GM21529 (cell line): ENCODE measurements around the gene TRIML1.
"Not testable (repeated sequence)": the region's sequence is repeated elsewhere in the genome, so short reads cannot be mapped to it uniquely, and the experiment has no call there.

Source experiments
- ATAC-seq: cut with Tn5 transposase; IDR thresholded peaks from one replicate; pipeline ENCODE4 v1.9.1; 2021; ENCODE audit not compliant: unreplicated experiment

The TRIML1 gene

GRCh38 chr4:188147776-188148175 is 8.5 kb downstream of the TRIML1 start:
- no peak for ATAC-seq

GRCh38 chr4:188154668-188155405 is 15.6 kb downstream of the TRIML1 start:
- ATAC-seq = no peak

GRCh38 chr4:188158336-188158735 is 19.1 kb downstream of the TRIML1 start:
- ATAC-seq = no peak

- ATAC-seq = not testable (repeated sequence)
Measured at GRCh38 chr4:188159513-188160226, 20.4 kb downstream of the TRIML1 start.

GRCh38 chr4:188160406-188160805 is 21.2 kb downstream of the TRIML1 start:
- ATAC-seq = no peak

GRCh38 chr4:188161167-188161566 is 21.9 kb downstream of the TRIML1 start:
- ATAC-seq = no peak

GRCh38 chr4:188162698-188163097 is 23.5 kb downstream of the TRIML1 start:
- no peak for ATAC-seq

GRCh38 chr4:188168726-188169373 is 29.6 kb downstream of the TRIML1 start:
- ATAC-seq = no peak

GRCh38 chr4:188171551-188171950 is 32.3 kb downstream of the TRIML1 start:
- ATAC-seq = no peak

- ATAC-seq = no peak
Measured at GRCh38 chr4:188175288-188175687, 36.0 kb downstream of the TRIML1 start.

GRCh38 chr4:188177997-188178675 is 38.9 kb downstream of the TRIML1 start:
- no peak for ATAC-seq

- ATAC-seq = no peak
Measured at GRCh38 chr4:188178806-188179205, 39.6 kb downstream of the TRIML1 start.

- no peak for ATAC-seq
Measured at GRCh38 chr4:188187106-188187505, 47.9 kb downstream of the TRIML1 start.

- ATAC-seq = no peak
Measured at GRCh38 chr4:188190461-188190860, 51.2 kb downstream of the TRIML1 start.

GRCh38 chr4:188194421-188194820 is 55.2 kb downstream of the TRIML1 start:
- ATAC-seq = no peak

- ATAC-seq = no peak
Measured at GRCh38 chr4:188195389-188195985, 56.2 kb downstream of the TRIML1 start.

- ATAC-seq = no peak
Measured at GRCh38 chr4:188196134-188196735, 57.0 kb downstream of the TRIML1 start.
